ENCODE results near the gene TIMM44. TPM values are rescaled to one million over a fixed set of nuclear protein-coding genes. Genes with fewer than 3 reads are reported as not detected.

TIMM44 gene
- 46.7 and 81.0 TPM in 2 replicates for total RNA-seq

GRCh38 chr19:7943444-7944176, at the start of gene TIMM44:
Gene TIMM44 (minus strand): TSS chr19:7943666. CDS start chr19:7943651, 15 bp downstream.

GRCh38 chr19:7926021-7926726, 17.3 kb downstream of the TIMM44 start, which contains the start of gene CTXN1:
Gene CTXN1 (minus strand): TSS chr19:7926135. CDS start chr19:7925538, 597 bp downstream.

GRCh38 chr19:7919610-7920518, 23.6 kb downstream of the TIMM44 start, which contains the start of gene SNAPC2:
Gene SNAPC2 (plus strand): TSS chr19:7920338. CDS start chr19:7920367, 29 bp downstream.

GRCh38 chr19:7914598-7915045, 28.8 kb downstream of the TIMM44 start, which contains the start of gene TGFBR3L:
Gene TGFBR3L (plus strand): TSS chr19:7914830.

GRCh38 chr19:7903244-7904073, 40.0 kb downstream of the TIMM44 start, which contains the start of gene MAP2K7:
Gene MAP2K7 (plus strand): TSS chr19:7903877. CDS start chr19:7903945, 68 bp downstream.

GRCh38 chr19:7888145-7888825, 55.2 kb downstream of the TIMM44 start, which contains the start of gene LRRC8E:
Gene LRRC8E (plus strand): TSS chr19:7888510. CDS start chr19:7895604, 7,094 bp downstream.

Other genes starting within 250 kb of the TIMM44 start
- not detected in 2 replicates for gene FCER2, start 241.5 kb downstream of the TIMM44 start, total RNA-seq
- not detected in 2 replicates for gene CLEC4G, start 211.6 kb downstream of the TIMM44 start, total RNA-seq
- gene CD209, start 196.1 kb downstream of the TIMM44 start, total RNA-seq = 0.14 TPM in 1 of 2 replicates, not detected in the other
- not detected in 2 replicates for gene CLEC4M, start 180.4 kb downstream of the TIMM44 start, total RNA-seq
- 27.8 and 39.2 TPM in 2 replicates for gene EVI5L, start 113.4 kb downstream of the TIMM44 start, total RNA-seq
- not detected in 2 replicates for gene PRR36, start 69.3 kb downstream of the TIMM44 start, total RNA-seq
- gene LRRC8E, start 55.2 kb downstream of the TIMM44 start, total RNA-seq = 2.6 and 5.3 TPM in 2 replicates
- gene MAP2K7, start 39.8 kb downstream of the TIMM44 start, total RNA-seq = 13.8 and 14.6 TPM in 2 replicates
- 0.86 and 1.3 TPM in 2 replicates for gene TGFBR3L, start 28.8 kb downstream of the TIMM44 start, total RNA-seq
- 21.0 and 31.1 TPM in 2 replicates for gene SNAPC2, start 23.3 kb downstream of the TIMM44 start, total RNA-seq
- gene CTXN1, start 17.5 kb downstream of the TIMM44 start, total RNA-seq = 0.88 and 4.6 TPM in 2 replicates
- gene ELAVL1, start 62.0 kb upstream of the TIMM44 start, total RNA-seq = 33.3 and 65.7 TPM in 2 replicates
- not detected in 2 replicates for gene CCL25, start 109.1 kb upstream of the TIMM44 start, total RNA-seq
- gene FBN3, start 205.9 kb upstream of the TIMM44 start, total RNA-seq = not detected in 2 replicates